Astrocyte of the spinal cord (primary cell): ENCODE data around the gene TXNDC5.

Source experiments
- DNase-seq: peaks from one replicate; pipeline ENCODE4 v3.0.0; 2011; ENCODE audit warnings: low read depth, low spot score
- H3K4me3 ChIP-seq: 2 replicates; pipeline ENCODE4 v1.5.1; 2011; ENCODE audit warnings: low read depth, mild to moderate bottlenecking, low read length, moderate library complexity
- CTCF ChIP-seq: IDR thresholded peaks from 2 replicates; pipeline ENCODE4 v1.5.1; 2012; ENCODE audit warnings: low read depth, mild to moderate bottlenecking, low read length, inconsistent platforms
- in situ Hi-C: cut with HindIII; loops from 2 replicates; pipeline ENCODE4 v1.10.0; 2017; ENCODE audit warnings: low sequenced_read_pairs

The TXNDC5 gene

GRCh38 chr6:7886132-7886531 lies 24.5 kb downstream of the TXNDC5 start:
- no peak for DNase-seq
- TF ChIP-seq CTCF: no peak
- in situ Hi-C loops: no loop called here
- no peak overlapping the region for H3K4me3 ChIP-seq

- no peak overlapping the region for H3K4me3 ChIP-seq
- no peak for DNase-seq
- in situ Hi-C loops: no loop called here
- no peak for TF ChIP-seq CTCF
Observed at GRCh38 chr6:7883381-7883780, 27.2 kb downstream of the TXNDC5 start.

GRCh38 chr6:7882505-7883257 lies 27.9 kb downstream of the TXNDC5 start:
- no peak overlapping the region for H3K4me3 ChIP-seq
- no peak for TF ChIP-seq CTCF
- in situ Hi-C loops: no loop called here
- no peak for DNase-seq

- in situ Hi-C loops: no loop called here
- DNase-seq: no peak
- H3K4me3 ChIP-seq: no peak overlapping the region
- no peak for TF ChIP-seq CTCF
Observed at GRCh38 chr6:7881765-7882500, 28.7 kb downstream of the TXNDC5 start.

GRCh38 chr6:7880718-7881107 lies 29.9 kb downstream of the TXNDC5 start:
- no peak overlapping the region for H3K4me3 ChIP-seq
- in situ Hi-C loops: no loop called here
- no peak for TF ChIP-seq CTCF
- no peak for DNase-seq

GRCh38 chr6:7879980-7880717 lies 30.4 kb downstream of the TXNDC5 start:
- H3K4me3 ChIP-seq: no peak overlapping the region
- DNase-seq: no peak
- TF ChIP-seq CTCF: no peak
- in situ Hi-C loops: no loop called here
